NCI-H460 (cell line): ENCODE measurements around the gene COPS7B. TPM values are rescaled to one million over a fixed set of nuclear protein-coding genes. Genes with fewer than 3 reads are reported as not detected.

Experiments
- DNase-seq: peaks from one replicate; pipeline ENCODE4 v3.0.0-alpha.2; 2016; ENCODE audit warnings: low read depth; ENCODE audit errors: extremely low read depth
- total RNA-seq: library from RNA; depleted of rRNA; stranded (reverse); fragments of >200 nt; shearing (Covaris generic); gene quantifications from 2 replicates; pipeline ENCODE4 v1.2.3, GENCODE V29; 2014

Gene COPS7B
- total RNA-seq, 1 experiment from 2014 or later = 32.8 TPM

DNA sequence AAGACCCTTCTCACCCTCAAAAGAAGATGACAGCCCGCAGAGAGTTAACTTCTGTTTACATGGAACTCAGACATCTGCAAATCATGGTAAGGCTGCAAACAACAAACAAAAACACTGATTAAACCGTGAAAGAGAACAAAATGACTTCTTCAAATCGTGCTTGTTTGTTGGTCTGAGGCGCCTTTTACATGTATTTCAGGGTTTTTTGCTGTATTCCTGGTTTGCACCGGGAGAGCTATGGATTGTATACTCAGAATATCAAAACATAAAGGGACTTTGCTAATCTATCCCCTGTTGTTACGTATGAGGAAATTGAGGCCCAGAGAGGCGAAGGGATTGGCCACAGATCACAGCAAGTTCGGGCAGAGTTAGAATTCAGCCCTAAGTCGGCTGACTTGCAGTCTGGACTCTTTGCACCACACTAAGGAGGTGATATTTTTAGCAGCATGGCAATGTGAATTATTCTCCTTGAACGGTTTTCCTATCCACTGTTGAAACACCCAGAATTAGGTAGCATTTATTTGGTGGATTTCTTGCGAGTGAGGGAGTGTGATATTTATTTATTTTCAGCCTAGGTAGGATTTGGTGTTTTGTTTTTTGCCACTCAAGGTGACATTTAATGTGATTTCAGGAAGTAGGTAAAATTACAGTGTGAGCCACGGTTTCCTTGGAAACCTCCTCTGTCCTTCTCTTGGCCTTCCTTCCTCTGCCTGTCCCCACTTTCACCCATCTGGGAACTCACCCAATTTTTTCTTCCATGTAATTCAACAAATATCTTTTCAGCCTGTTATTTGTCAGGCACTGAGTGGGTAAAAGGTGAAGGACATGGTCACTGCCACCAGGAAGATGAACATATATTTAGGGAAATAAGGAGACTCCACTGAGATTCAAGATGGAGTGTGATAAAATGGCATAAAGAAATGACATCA, 4.2 kb upstream of the COPS7B start:
- DNase-seq = peak; percentile 19

DNA sequence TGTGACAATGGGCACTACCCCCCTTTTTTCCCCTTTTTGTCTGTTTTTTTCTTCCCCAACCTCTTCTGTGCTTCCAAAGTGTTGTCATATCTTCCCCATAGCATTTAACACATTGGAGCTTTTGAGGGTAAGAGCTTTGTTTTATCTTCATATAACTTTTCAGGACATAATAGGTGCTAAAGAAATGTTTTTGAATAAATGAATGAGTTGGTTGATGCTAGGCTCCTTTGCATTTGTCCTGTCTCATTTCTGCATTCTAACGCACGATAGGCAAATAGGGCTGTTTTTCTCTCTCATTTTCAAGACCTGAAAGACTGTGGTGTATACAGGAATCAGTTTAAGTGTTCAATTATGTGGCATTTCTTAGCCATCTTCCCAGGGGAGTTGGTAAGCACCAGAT, 832 bp upstream of the COPS7B start:
- no peak for DNase-seq

DNA sequence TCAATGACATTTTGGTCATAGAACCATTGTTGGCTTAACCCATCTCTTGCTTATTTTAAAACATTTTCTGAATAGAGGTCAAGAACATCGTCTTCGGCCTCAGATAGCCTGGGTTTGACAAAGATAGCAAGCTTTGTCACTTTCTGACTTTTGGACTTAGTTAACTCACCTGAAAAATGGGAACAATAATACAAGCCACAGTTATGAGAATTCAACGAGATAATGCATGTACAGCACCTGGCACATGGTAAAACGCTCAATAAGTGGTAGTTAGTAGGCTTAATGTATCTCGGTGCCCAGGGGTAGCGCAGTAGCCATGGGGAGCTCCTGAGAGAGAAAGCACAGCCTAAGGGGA, 446 bp upstream of the COPS7B start:
- no peak for DNase-seq

DNA sequence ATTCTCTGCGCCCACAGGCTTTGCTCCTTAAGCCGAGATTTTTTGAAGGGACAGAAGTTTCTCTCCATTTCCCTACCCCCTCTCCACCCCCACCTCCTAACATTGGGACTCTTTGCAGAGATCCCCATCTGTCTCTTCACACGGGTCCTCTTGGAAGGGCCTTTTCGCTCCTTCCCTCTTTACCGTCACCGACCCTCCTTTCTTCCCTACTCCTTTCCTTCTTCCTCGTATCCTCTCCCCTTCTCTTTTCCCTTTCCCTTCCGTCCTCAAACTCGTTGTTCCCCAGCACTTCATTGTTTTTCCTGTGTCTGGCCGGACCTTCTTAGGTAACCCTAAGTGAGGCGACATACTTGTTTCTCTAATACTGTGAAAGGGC, 660 bp downstream of the COPS7B start:
- DNase-seq = no peak

DNA sequence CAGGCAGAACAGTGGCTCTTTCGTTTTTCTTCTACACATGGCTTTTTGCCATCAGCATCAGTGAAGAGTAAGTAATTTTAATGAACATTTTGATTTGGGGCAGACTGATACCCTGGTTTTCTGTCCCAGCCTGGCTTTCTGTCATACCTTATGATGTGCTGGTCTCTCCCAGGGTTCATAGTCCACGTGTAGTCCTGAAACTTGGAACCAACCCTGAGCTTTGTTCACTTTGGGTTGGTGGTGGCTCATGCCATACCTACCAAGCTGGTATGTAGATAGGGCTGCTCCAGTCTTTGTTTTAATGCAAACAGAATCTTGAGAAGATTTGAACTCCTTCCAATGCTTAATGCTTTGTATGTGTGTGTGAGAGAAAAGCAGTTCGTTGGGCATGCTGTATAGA, 4.9 kb downstream of the COPS7B start:
- DNase-seq = no peak

DNA sequence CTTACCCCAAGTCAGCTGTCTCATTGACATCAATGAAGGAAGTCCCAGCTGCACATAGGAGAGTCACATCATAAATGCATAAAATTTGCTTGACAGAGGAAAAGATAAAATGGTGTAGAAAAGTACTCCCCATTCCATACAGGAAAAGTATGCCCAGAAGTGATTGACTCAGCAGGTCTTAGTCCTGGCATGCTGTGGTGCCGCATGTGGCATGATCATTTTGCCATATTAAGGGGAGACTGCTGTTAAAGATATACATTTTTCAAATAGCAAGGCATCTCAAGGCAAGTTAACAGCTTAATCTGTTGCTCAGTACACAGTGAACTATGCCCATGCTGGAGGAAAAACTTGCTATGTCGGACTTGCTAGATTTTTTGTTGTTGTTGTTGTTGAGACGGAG, 8.1 kb downstream of the COPS7B start:
- no peak for DNase-seq

DNA sequence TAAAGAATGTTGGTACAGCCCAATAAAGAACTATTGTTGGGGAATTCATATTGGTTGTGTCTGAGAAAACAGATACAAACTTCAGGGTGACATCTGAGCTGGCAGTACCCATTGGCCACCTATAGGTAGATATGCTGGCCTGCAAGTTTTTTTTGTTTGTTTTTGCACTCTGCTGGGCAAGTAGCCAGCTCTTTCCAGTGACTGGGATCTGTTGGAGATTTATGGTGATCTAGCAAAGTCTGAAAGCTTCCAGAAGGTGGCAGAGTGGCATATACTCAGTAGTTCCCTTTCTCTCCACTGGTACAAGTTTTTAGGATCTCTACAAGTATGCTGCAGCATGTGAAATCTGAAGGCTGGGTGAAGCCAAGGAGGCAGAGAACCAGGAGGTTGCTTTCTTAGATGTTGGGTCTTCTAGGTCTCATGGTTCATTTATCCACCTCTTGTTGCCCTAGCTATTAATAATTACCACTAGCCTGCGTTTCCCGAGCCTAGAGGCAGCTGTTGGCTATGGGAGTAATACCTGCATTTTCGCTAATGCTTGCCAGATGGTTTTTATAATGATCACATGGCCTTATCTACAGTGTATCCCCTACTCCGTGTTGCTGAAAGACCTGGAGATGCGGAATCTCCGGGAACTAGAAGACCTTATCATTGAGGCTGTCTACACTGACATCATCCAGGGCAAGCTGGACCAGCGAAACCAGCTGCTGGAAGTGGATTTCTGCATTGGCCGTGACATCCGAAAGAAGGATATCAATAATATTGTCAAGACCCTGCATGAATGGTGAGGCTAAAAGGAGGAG, 9.5 kb downstream of the COPS7B start:
- peak; percentile 82 for DNase-seq

DNA sequence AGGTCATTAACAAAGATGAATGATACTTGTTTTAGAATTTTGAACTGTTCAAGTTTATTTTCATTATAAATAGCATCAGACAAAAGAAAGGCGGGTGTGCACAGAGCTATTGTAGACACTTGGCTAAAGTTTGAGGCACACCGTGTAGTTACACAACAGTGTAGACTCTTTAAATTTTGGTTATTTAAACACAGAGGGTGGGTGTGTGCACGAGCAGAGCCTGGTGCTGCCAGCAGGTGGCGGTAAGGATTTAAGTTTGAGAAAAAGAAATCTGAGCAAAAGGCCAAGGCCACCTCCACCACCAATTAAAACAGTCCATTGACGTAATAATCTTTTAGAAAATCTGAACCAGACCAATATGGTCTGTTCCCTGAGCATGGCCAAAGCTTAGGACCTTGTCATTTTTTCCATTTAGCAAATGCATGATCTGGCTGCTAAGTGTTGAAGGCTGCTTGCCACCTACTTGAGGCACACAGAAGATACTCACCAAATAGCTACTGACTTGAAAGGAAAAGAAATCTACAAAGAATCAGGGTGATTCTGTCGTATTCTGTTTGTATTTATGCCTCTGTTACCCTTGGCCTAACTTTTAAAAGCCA, 14.3 kb downstream of the COPS7B start:
- peak; percentile 26 for DNase-seq

DNA sequence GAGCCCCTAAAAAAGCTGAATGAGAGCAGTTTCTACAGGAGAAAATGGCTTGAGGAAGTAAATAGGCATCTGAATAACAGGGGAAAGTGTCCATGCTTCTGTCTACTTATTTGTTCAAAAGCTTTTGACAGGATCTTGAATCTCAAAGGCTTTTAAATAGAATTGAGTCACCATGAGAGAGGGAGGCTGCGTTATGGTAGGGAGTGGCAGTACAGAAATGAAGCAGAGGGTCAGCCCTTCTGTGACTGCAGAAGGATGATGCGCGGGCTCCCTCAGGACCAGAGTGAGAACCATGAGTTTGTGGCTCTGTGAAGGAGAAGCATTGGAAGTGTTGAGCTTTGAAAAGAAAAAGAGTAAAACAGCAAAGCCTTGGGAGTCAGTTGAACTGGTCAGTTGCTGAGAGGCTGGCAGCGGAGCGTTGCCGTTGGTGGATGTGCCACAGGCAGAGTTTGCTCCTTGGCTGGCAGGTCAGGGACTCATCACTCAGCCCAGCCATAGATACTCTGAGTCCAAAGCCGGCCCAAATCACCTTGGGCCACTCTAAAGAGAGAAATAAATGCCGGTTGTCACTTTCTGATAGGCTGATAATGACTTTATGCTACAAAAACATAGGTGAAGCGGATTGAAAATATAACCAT, 17.4 kb downstream of the COPS7B start:
- no peak for DNase-seq

DNA sequence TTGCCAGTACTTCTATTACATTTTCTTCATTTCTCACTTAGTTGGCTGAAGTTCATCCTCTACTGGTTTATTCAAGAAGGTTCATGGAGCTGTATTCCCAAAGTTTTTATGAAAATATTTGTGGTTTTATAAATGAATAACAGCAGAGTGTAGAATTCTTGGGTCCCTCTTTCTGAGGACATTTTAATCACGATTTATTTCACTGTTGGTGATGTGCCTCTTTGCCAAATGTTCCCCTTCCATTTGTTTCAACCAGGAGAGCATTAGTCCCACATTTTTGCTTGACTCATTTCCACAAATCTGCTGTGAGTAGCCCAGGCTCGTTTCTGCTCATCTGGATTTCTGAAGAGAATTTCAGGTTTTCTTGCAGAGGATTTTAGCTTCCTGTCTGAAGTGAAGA, 20.8 kb downstream of the COPS7B start:
- no peak for DNase-seq

DNA sequence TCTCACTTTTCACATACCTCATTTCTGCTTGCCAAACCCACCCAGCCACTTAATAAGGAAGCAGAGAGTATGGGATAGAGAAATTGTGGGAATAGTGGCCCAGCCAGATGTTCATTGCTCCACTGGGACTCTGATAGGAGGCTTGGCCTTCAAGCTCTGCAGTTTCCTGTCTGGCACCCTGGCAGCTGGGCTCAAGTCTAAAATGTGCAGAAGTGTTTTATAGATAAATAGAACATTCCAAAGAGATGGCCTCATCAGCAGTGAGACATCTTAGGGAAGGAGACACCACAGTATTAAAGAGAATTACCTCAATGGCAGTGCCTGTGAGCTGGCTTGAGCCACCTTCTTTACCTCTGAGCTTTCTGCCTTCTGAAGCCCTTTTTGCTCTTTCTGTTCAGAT, 24.7 kb downstream of the COPS7B start:
- no peak for DNase-seq

DNA sequence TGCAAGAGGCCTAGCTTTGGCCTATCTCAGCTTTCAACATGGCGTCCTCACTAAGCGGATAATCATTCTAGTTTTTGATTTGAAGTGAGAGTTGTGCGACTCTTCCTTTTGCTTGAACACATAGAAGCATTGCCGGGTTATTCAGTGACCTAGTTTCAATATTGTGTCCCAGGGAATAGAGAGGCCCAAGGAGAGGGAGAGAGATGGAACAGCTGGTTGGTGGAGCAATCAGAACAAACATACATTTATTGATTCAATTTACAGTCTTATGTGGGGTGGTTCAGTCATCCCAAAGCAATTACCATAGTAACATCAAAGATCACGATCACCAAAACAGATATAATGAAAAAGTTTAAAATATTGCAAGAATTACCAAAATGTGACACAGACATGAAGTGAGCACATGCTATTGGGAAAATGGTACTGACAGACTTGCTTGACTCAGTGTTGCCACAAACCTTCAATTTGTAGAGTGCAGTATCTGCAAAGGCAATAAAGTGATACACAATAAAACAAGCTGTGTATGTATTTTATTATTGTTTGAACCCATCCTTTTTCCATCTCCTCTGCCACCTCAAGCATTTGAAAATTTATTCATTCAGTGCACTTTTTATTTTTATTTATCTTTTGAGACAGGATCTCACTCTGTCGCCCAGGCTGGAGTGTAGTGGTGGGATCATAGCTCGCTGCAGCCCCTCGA, 30.2 kb downstream of the COPS7B start:
- no peak for DNase-seq

DNA sequence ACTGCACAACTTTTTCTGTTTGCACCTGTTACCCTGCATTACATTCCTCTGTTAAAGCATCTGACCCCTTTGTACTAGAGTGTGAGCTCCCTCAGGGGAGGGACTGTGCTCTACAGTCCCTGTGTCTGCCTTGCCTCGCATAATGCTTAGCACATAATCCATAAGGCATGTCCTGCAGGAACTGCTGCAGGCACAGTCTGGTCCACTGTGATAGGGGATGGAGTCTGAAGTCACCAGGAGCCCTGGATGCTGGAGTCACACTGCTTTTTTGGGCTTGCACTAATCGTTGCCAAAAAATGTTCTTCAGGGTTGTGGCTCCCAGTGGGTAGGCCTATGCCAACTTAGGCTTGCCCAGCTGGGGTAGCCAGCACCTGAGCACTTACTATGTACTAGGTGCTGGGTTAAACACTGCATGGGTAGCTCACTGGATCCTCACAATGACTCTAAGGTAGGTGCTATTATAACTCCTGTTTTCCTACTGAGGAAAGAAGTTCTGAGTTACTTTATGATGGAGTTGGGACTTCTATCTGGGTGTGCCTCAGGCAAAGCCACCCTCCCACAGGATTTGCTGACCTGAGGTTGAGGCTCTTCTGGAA, 33.3 kb downstream of the COPS7B start:
- DNase-seq = no peak

DNA sequence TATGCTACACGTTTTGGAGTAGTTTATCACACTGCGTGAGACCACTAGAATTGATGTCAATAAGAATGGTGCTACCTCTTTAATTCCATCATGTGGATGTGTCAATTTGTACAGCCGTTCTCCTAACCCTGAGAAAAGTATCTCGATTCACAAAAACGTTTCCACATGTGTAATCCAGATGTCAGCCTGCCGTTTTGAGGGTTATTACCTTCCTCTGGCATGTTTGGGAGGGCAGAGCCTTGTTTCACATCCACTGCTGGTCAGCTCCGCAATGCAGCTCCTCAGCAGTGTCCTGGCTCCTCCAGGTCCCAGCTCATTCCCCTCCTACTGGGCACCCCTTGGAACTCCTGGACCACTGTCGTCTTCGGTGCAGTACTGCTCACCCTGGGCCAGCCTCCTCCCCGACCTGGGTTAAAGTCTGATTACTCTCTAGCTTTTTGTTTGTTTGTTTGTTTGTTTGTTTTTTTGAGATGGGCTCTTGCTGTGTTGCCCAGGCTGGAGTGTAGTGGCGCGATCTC, 34.6 kb downstream of the COPS7B start:
- DNase-seq = no peak

DNA sequence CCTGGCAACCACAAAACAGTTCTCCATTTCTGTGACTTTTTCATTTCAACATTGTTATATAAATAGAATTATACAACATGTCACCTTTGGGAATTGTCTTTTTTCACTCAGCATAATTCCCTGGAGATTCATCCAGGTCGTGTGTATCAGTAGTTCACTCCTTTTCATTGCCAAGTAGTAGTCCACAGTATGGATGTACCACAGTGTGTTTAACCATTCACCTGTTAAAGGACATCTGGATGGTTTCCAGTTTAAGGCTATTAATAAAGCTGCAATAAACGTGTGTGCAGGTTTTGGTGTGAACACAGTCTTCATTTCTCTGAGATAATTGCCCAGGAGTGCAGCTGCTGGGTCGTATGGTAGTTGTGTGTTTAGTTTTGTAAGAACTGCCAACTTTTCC, 35.7 kb downstream of the COPS7B start:
- DNase-seq = no peak

DNA sequence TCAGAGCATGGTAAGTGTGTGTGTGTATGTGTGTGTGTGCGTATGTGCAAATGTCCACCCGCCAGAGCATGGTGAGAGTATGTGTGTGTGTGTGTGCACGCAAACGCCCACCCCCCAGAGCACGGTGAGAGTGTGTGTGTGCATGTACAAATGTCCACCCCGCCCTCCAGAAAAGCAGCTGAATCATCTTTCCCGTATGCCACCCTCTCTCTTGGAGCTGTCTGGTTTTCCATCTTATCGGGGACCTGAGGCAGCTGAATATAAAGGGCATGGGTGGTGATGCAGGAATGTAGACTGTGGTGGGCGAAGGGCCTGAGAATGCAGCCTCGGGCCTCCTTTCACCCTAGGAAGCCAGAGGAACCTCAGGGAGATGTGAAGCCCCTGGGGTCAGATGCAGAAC, 66.9 kb downstream of the COPS7B start:
- DNase-seq = no peak

DNA sequence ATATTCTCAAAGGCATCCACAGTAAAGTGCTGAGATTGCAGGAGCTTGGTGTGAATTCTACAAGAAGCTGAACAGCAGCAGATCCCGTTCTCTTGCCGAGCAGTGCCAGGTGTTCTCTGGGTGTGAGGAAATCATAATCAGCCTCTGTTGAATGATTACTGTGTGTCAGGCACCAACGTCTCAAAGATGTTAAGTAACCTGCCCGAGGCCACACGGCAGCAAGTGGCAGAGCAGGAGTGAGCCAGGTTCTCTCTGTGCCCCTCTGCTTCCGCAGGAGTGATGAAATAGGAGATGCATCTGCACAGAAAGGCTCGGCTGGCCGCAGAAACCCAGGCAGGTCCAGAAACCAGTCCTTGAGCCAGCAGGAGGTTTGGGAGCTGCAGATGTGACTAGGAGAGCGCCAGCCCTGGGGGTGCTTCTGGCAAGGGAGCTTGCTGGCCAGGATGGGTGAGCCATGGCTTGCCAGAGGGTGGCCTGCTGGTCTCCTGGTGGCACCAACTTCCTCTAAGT, 68.4 kb downstream of the COPS7B start:
- DNase-seq = no peak

DNA sequence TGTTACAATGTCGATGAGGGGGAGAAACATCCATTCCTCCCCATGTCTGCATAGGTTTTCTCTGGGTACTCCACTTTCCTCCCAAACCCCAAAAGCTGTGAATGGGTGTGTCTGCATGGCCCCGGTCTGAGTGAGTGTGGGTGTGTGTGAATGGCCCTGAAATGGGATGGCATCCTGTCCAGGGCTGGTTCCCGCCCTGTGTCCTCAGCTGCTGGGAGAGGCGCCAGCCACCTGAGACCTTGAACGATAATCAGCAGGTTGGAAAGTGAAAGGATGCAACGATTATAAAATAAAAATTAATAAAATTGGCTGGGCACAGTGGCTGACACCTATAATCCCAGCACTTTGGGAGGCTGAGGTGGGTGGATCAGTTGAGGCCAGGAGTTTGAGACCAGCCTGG, 70.7 kb downstream of the COPS7B start:
- no peak for DNase-seq
